Right atrium auricular region (tissue), 2 donors: ENCODE data around the gene ISG20. TPM values are rescaled to one million over a fixed set of nuclear protein-coding genes. Genes with fewer than 3 reads are reported as not detected.
"Not testable (repeated sequence)": the region's sequence is repeated elsewhere in the genome, so short reads cannot be mapped to it uniquely, and the experiment has no call there.

Experiments used
- DNase-seq: peaks from one replicate; pipeline ENCODE4 v3.0.0-alpha.2; 2019; ENCODE audit warnings: low spot score
- H3K27ac ChIP-seq, 2 donors: fragments of 200-600 bp; sonication (generic); 1 replicate in 1 of 2; 2 replicates in 1 of 2; pipeline ENCODE4 v1.5.1; 2016 to 2019
- H3K27me3 ChIP-seq, 2 donors: fragments of 200-600 bp; sonication (generic); one replicate each; pipeline versions ENCODE4 v1.5.1 to v1.6.0; 2017 to 2019
- H3K36me3 ChIP-seq: fragments of 200-600 bp; sonication (generic); one replicate; pipeline ENCODE4 v1.5.1; 2016
- H3K4me1 ChIP-seq, 2 donors: fragments of 200-600 bp; sonication (generic); one replicate each; pipeline versions ENCODE4 v1.5.1 to v1.6.0; 2017 to 2019
- H3K4me3 ChIP-seq, 2 donors: fragments of 200-600 bp; sonication (generic); 1 replicate in 1 of 2; 2 replicates in 1 of 2; pipeline ENCODE4 v1.5.1; 2017 to 2019; ENCODE audit warnings: mild to moderate bottlenecking in 1 of 2, moderate library complexity in 1 of 2
- H3K9me3 ChIP-seq, 2 donors: fragments of 200-600 bp; sonication (generic); one replicate each; pipeline ENCODE4 v1.5.1; 2019
- total RNA-seq, 2 donors: library from RNA; depleted of rRNA; stranded (reverse); fragments of >200 nt; gene quantifications; one replicate each; pipeline ENCODE4 v1.1.0, GENCODE V29; 2016
- TF ChIP-seq, protein P1 (sequence below), 2 donors: fragments of 200-600 bp; sonication (generic); IDR thresholded peaks; one replicate each; pipeline ENCODE4 v1.5.1; 2019; ENCODE audit warnings: antibody characterized with exemption in 2 of 2

Gene ISG20
- total RNA-seq, 2 donors from 2014 or later, result 2.3 to 11.1 TPM

DNA sequence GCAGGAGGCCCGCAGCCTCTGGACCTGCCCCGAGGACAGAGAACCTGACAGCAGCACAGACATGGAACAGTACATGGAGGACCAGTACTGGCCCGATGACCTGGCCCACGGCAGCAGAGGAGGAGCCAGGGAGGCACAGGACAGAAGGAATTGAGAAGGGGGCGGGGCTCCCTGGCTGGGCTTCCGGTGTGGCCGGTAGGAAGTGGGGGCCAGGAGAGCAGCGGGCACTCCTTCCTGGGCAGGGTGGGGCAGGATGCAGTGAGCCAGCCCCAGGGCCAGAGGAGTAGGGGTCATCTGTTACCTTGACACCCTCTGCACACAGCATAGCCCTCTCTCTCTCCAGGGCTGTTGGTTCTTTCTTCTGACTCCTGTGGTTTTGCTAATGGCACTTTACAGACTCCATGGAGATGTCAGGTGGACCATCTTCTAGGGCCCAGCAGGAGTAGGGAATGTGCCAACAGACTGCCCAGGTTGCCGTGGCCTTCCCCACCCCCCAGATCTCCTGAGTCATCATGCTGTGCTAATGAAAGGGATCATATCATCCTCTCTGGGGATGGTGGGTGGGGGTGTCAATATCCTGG lies 8.6 kb upstream of the ISG20 start:
- H3K27ac ChIP-seq, result peak overlapping the region in 1 of 2 donors; percentile 26

DNA sequence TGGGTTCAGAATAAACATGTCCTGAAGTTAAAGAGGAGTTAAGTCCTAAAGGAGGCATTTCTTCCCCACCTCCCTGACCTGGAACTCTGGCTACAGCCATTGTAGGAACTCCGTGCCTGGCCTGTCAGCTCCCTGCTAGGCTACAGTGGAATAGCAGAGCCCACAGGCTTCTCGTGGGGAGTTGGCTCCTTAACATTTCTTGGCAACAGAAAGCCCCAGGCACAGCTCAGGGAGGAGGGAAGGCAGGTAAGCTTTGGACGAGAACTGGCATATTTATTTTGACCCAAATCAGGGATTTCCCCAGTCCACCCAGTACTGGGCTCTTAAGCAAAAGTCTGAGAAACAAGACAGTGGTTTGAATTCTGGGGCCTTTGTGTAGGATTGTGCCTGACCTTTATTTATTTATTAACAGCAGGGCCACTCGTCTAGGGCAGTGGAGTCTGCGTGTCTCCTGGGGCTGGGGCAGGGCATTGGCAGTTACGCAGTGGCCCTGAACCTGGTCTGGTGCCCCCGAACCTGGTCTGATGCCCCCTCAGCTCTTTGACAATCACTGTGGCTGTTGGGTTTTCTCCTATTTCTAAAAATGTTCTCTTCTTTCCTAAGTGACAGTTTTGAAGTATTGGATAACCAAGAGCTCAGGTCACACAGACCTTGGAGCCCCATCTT lies 7.9 kb upstream of the ISG20 start:
- no peak for DNase-seq
- H3K9me3 ChIP-seq, result no peaks in the 10 kb centered on the region
- H3K4me1 ChIP-seq, result peaks cover 0 to 5% of the 10 kb centered on the region in 2 donors
- H3K27ac ChIP-seq, result peak overlapping the region in 1 of 2 donors; percentile 26
- peaks cover 52% of the 10 kb centered on the region for H3K36me3 ChIP-seq
- H3K27me3 ChIP-seq, result no peaks in the 10 kb centered on the region
- TF ChIP-seq, protein P1, sequence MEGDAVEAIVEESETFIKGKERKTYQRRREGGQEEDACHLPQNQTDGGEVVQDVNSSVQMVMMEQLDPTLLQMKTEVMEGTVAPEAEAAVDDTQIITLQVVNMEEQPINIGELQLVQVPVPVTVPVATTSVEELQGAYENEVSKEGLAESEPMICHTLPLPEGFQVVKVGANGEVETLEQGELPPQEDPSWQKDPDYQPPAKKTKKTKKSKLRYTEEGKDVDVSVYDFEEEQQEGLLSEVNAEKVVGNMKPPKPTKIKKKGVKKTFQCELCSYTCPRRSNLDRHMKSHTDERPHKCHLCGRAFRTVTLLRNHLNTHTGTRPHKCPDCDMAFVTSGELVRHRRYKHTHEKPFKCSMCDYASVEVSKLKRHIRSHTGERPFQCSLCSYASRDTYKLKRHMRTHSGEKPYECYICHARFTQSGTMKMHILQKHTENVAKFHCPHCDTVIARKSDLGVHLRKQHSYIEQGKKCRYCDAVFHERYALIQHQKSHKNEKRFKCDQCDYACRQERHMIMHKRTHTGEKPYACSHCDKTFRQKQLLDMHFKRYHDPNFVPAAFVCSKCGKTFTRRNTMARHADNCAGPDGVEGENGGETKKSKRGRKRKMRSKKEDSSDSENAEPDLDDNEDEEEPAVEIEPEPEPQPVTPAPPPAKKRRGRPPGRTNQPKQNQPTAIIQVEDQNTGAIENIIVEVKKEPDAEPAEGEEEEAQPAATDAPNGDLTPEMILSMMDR (IDR thresholded peaks at IDR 0.05), result no peak
- no peak overlapping the region for H3K4me3 ChIP-seq

More for the DNA sequence above, 8.6 kb upstream of the ISG20 start:
- Histone ChIP-seq H3K36me3 (peaks cover 52% of the 10 kb centered on the region), H3K27me3 (no peaks in the 10 kb centered on the region), H3K4me1 (peaks cover 0 to 5% of the 10 kb centered on the region in 2 donors), H3K4me3 (no peak overlapping the region), H3K9me3 (no peaks in the 10 kb centered on the region)
- TF ChIP-seq, protein P1 (IDR thresholded peaks at IDR 0.05), result no peak
- DNase-seq, result no peak

DNA sequence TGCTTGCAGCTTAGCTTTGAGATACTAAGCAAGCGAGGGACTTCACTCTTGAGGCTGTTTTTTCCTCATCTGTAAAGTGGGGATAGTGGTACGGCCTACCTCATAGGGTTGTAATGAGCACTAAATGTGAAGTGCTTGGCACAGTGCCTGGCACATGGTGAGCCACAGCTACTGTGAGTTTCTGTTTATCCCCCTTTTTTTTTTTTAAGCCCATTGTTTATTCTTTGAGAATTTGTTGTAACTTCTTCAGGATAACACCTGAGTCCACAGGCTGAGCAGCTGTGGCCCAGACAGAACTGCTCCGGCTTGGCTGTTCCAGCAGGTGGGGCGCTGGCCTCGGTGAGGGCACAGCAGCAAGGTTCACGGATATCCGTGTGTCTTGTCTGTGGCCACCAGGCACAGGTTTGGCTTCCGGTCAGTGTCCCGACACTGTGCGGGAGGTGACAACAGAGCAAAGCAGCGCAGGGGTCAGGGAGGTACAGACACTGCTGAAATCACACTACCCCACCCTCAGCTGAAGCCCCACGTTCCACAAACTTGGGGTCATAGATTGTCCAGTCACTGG lies 7.3 kb upstream of the ISG20 start:
- Histone ChIP-seq H3K4me1 (peaks cover 0 to 5% of the 10 kb centered on the region in 2 donors), H3K27ac (no peak overlapping the region), H3K36me3 (peaks cover 47% of the 10 kb centered on the region), H3K4me3 (no peak overlapping the region), H3K9me3 (no peaks in the 10 kb centered on the region), H3K27me3 (no peaks in the 10 kb centered on the region)
- TF ChIP-seq, protein P1 (IDR thresholded peaks at IDR 0.05), result no peak
- no peak for DNase-seq

DNA sequence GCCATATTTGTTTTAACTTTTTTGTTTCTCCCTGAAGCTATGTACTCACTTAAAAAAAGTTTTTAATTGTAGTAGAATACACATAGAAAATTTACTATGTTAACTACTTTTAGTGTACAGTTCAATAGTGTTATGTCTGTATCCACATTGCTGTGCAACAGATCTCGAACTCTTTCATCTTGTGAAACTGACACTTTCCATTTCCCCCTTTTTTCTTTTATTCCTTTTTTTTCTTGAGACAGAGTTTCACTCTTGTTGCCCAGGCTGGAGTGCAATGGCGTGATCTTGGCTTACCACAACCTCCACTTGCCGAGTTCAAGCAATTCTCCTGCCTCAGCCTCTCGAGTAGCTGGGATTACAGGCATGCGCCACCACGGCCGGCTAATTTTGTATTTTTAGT lies 6.0 kb upstream of the ISG20 start:
- not testable (repeated sequence) for H3K9me3 ChIP-seq, H3K27ac ChIP-seq, DNase-seq, H3K27me3 ChIP-seq, H3K4me1 ChIP-seq, H3K4me3 ChIP-seq
- H3K36me3 ChIP-seq, result peaks cover 35% of the 10 kb centered on the region

DNA sequence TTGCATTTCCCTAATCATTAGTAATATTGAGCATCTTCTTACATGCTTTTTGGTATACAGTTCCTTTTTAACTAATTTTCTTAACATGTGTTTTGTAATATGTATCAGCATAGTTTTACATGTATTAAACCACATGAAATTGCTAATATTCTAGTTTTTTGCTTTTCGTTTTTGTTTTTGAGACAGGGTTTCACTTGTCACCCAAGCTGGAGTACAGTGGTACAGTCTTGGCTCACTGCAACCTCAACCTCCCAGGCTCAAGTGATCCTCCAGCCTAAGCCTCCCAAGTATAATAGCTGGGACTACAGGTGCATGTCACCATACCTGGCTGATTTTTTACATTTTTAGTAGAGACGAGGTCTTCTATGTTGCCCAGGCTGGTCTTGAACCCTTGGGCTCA lies 4.4 kb upstream of the ISG20 start:
- Histone ChIP-seq H3K36me3 (peaks cover 20% of the 10 kb centered on the region), H3K4me3 (no peak overlapping the region), H3K27me3 (no peaks in the 10 kb centered on the region), H3K27ac (no peak overlapping the region), H3K9me3 (no peaks in the 10 kb centered on the region), H3K4me1 (peaks cover 0 to 16% of the 10 kb centered on the region in 2 donors)
- no peak for DNase-seq
- TF ChIP-seq, protein P1 (IDR thresholded peaks at IDR 0.05), result no peak

DNA sequence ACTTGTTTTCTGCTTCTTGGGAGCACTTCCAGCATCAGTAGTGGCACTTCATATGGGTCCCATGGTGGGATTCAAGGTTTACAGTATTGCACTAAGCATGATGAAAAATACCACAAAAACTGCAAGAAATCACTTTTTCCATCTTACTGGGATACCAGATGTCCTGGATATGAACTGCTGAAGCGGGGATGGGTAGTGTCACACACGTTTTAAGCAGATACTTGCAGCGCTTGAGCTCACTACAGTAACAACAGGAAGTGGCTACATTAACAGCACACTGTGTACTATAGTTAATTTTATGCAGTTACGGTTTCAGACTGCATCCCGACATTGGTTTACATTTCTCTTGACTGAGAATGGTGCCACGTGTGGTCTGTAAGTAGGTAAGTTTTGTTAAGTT lies 3.5 kb upstream of the ISG20 start:
- no peaks in the 10 kb centered on the region for H3K27me3 ChIP-seq
- H3K36me3 ChIP-seq, result peaks cover 12% of the 10 kb centered on the region
- H3K9me3 ChIP-seq, result no peaks in the 10 kb centered on the region
- DNase-seq, result no peak
- TF ChIP-seq, protein P1 (IDR thresholded peaks at IDR 0.05), result no peak
- no peak overlapping the region for H3K4me3 ChIP-seq
- no peak overlapping the region for H3K27ac ChIP-seq
- peaks cover 0 to 20% of the 10 kb centered on the region in 2 donors for H3K4me1 ChIP-seq
